ENCODE measurements around the gene SERPINI1. TPM values are rescaled to one million over a fixed set of nuclear protein-coding genes. Genes with fewer than 3 reads are reported as not detected.

The SERPINI1 gene
- polyA plus RNA-seq, 1 experiment: 0.91 TPM

GRCh38 chr3:167855306-167855705, 119.8 kb downstream of the SERPINI1 start:
- H3K27me3 ChIP-seq (ENCODE audit: control insufficient read depth, insufficient read depth, low read length): no peaks in the 10 kb centered on the region
- DNase-seq (ENCODE audit: low read depth): no peak
- H3K36me3 ChIP-seq (ENCODE audit: control insufficient read depth, insufficient read depth, low read length): no peaks in the 10 kb centered on the region
- POLR2A ChIA-PET: no interaction called here
- TF ChIP-seq, protein P1, sequence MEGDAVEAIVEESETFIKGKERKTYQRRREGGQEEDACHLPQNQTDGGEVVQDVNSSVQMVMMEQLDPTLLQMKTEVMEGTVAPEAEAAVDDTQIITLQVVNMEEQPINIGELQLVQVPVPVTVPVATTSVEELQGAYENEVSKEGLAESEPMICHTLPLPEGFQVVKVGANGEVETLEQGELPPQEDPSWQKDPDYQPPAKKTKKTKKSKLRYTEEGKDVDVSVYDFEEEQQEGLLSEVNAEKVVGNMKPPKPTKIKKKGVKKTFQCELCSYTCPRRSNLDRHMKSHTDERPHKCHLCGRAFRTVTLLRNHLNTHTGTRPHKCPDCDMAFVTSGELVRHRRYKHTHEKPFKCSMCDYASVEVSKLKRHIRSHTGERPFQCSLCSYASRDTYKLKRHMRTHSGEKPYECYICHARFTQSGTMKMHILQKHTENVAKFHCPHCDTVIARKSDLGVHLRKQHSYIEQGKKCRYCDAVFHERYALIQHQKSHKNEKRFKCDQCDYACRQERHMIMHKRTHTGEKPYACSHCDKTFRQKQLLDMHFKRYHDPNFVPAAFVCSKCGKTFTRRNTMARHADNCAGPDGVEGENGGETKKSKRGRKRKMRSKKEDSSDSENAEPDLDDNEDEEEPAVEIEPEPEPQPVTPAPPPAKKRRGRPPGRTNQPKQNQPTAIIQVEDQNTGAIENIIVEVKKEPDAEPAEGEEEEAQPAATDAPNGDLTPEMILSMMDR (IDR thresholded peaks at IDR 0.05; ENCODE audit: insufficient read depth, low read depth, low read length): no peak
- CTCF ChIA-PET: interaction anchor here (1.1 kb wide), 1 partner anchor 10 kb away, joined by 3 read pairs; no protein-coding TSS in a partner anchor
- H3K4me3 ChIP-seq (ENCODE audit: low read depth, low read length): no peak overlapping the region

DNA sequence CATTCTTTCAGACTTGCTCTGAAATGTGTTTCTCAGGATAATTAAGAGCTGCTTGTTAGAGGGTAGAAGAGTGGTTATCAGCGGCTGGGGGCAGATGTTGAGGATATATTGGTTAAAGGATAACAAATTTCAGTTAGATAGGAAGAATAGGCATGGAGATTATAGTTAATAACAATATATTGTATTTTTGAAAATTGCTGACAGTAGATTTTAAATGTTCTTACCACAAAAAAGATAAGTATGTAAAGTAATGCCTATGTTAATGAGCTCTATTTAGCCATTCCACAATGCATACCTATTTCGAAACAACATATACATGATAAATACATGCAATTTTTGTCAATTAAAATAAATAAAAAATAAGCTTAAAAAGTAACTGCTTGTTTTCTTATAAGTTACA, 123.3 kb downstream of the SERPINI1 start:
- POLR2A ChIA-PET: no interaction called here
- Histone ChIP-seq H3K27me3 (ENCODE audit: control insufficient read depth, insufficient read depth, low read length) (no peaks in the 10 kb centered on the region), H3K36me3 (ENCODE audit: control insufficient read depth, insufficient read depth, low read length) (no peaks in the 10 kb centered on the region), H3K4me3 (ENCODE audit: low read depth, low read length) (no peak overlapping the region)
- DNase-seq (ENCODE audit: low read depth): no peak
- TF ChIP-seq, protein P1 (IDR thresholded peaks at IDR 0.05; ENCODE audit: insufficient read depth, low read depth, low read length): no peak
- CTCF ChIA-PET: interaction anchor here (1.5 kb wide), 1 partner anchor 13 kb away, joined by 3 read pairs; no protein-coding TSS in a partner anchor

DNA sequence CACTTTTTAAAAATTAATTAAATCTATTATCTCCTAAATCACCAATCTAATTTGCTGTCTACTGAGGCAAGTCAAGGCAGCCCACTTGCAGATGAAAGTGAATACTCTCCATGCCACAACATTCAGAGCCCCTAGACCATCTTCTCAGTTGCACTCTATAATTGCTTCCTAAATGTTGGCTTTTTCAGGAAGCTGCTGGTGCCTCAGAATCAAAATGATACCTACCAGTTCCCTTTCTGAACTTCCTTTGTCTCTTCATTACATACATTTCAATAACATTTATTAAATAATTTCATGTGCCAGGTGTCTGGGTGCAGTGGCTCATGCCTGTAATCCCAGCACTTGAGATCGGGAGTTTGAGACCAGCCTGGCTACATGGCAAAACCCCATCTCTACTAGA, 124.1 kb downstream of the SERPINI1 start:
- POLR2A ChIA-PET: no interaction called here
- Histone ChIP-seq H3K27me3 (ENCODE audit: control insufficient read depth, insufficient read depth, low read length) (no peaks in the 10 kb centered on the region), H3K36me3 (ENCODE audit: control insufficient read depth, insufficient read depth, low read length) (no peaks in the 10 kb centered on the region), H3K4me3 (ENCODE audit: low read depth, low read length) (no peak overlapping the region)
- DNase-seq (ENCODE audit: low read depth): no peak
- TF ChIP-seq, protein P1 (IDR thresholded peaks at IDR 0.05; ENCODE audit: insufficient read depth, low read depth, low read length): no peak
- CTCF ChIA-PET: interaction anchor here (1.5 kb wide), 1 partner anchor 12 kb away, joined by 3 read pairs; no protein-coding TSS in a partner anchor

DNA sequence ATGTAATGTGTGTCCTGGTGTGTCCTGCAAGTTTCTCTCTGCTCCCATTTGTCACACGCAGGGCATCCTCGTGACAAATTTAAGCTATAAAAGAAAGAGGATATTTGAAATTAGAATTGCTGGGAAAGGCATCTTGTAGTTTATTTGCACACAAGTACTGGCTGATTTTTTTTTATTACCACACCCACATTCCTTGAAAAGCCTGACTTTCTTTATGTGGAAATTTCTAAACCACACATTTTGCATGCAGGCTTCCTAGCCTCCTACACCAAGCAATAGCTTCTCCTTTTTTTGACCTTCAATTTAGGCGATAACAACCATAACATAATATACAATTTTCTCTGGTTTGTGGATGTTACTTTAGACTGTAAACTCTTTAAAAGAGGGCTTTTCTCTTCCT, 126.1 kb downstream of the SERPINI1 start:
- DNase-seq (ENCODE audit: low read depth): no peak
- Histone ChIP-seq H3K36me3 (ENCODE audit: control insufficient read depth, insufficient read depth, low read length) (no peaks in the 10 kb centered on the region), H3K27me3 (ENCODE audit: control insufficient read depth, insufficient read depth, low read length) (no peaks in the 10 kb centered on the region), H3K4me3 (ENCODE audit: low read depth, low read length) (no peak overlapping the region)
- ChIA-PET POLR2A (no interaction called here), CTCF (no interaction called here)
- TF ChIP-seq, protein P1 (IDR thresholded peaks at IDR 0.05; ENCODE audit: insufficient read depth, low read depth, low read length): no peak

GRCh38 chr3:167862104-167862730, 126.7 kb downstream of the SERPINI1 start:
- Histone ChIP-seq H3K27me3 (ENCODE audit: control insufficient read depth, insufficient read depth, low read length) (no peaks in the 10 kb centered on the region), H3K4me3 (ENCODE audit: low read depth, low read length) (no peak overlapping the region), H3K36me3 (ENCODE audit: control insufficient read depth, insufficient read depth, low read length) (no peaks in the 10 kb centered on the region)
- ChIA-PET CTCF (no interaction called here), POLR2A (no interaction called here)
- TF ChIP-seq, protein P1 (IDR thresholded peaks at IDR 0.05; ENCODE audit: insufficient read depth, low read depth, low read length): no peak
- DNase-seq (ENCODE audit: low read depth): no peak
